RWPE2 (cell line): ENCODE measurements around the gene FAM222A.

Experiments
- ATAC-seq: fragments of 200-7000 bp; cut with Tn5 transposase; 3 replicates; pipeline ENCODE4 v1.9.1; 2021; ENCODE audit warnings: low read depth
- DNase-seq: peaks from one replicate; pipeline ENCODE4 v3.0.0-alpha.2; 2020; ENCODE audit warnings: low spot score
- H3K27ac ChIP-seq: fragments of 450-650 bp; 2 replicates; pipeline ENCODE4 v1.5.1; 2017; ENCODE audit warnings: mild to moderate bottlenecking; ENCODE audit not compliant: poor library complexity, severe bottlenecking
- H3K27me3 ChIP-seq: fragments of 250-450 bp; sonication (Bioruptor Pico); 2 replicates; pipeline ENCODE4 v1.5.1; 2021; ENCODE audit warnings: mild to moderate bottlenecking, moderate library complexity; ENCODE audit not compliant: insufficient read depth, poor library complexity, severe bottlenecking
- H3K36me3 ChIP-seq: fragments of 250-450 bp; sonication (Bioruptor Pico); 2 replicates; pipeline ENCODE4 v1.5.1; 2020; ENCODE audit warnings: low read depth, mild to moderate bottlenecking, moderate library complexity
- H3K4me1 ChIP-seq: fragments of 250-450 bp; sonication (Bioruptor Pico); 2 replicates; pipeline ENCODE4 v1.5.1; 2021; ENCODE audit warnings: mild to moderate bottlenecking, moderate library complexity; ENCODE audit not compliant: insufficient read depth, poor library complexity, severe bottlenecking
- H3K4me3 ChIP-seq: fragments of 250-450 bp; sonication (Bioruptor Pico); 2 replicates; pipeline ENCODE4 v1.5.1; 2021; ENCODE audit warnings: mild to moderate bottlenecking, moderate library complexity; ENCODE audit not compliant: severe bottlenecking
- H3K9me3 ChIP-seq: fragments of 250-450 bp; sonication (Bioruptor Pico); 2 replicates; pipeline ENCODE4 v1.5.1; 2021; ENCODE audit warnings: mild to moderate bottlenecking, moderate library complexity; ENCODE audit not compliant: severe bottlenecking
- TF ChIP-seq, protein P1 (sequence below): fragments of 450-650 bp; IDR thresholded peaks from one replicate; pipeline ENCODE4 v1.5.1; 2017; ENCODE audit warnings: mild to moderate bottlenecking, moderate library complexity; ENCODE audit not compliant: poor library complexity, severe bottlenecking

Gene FAM222A

DNA sequence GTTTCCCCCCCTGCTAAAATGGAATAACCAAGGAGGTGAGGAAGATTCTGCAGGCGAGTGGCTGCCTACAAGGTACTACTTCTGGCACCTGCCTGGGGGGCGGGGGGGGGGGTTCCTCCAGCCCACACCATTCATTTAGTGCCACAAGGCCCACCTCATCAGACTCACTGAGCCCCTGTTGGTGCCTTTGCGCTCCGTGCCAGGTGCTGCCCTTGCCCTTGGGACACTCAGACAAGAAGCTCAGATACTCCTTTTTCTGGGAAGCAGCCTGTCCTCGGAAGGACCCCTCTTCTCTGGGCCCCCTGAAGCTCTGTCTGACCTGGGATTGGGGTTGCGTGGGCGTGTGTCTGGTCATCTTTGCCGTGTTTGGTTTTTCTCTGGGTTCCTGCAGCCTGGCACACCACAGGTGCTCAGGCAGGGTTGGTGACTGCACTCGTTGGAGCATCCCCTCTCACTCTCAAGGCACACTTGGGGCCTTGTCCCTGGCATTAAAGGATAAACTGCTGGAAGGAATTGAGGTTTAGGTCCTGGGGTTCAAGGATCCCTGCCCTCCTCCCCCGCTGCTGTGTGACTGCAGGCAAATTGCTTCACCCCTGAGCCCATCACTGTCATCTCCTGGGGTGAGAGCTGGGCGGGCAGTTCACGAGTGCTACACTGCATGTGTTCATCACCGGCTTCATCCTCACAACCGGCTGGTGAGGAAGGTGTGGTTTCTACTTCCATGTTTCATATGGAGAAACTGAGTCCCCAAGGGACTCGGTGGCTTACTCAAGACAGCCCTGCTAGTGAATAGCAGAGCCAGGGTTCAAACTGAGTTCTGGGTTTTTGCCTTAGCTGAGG lies 16.9 kb downstream of the FAM222A start:
- no peak overlapping the region for H3K4me3 ChIP-seq
- H3K4me1 ChIP-seq = no peaks in the 10 kb centered on the region
- TF ChIP-seq, protein P1, sequence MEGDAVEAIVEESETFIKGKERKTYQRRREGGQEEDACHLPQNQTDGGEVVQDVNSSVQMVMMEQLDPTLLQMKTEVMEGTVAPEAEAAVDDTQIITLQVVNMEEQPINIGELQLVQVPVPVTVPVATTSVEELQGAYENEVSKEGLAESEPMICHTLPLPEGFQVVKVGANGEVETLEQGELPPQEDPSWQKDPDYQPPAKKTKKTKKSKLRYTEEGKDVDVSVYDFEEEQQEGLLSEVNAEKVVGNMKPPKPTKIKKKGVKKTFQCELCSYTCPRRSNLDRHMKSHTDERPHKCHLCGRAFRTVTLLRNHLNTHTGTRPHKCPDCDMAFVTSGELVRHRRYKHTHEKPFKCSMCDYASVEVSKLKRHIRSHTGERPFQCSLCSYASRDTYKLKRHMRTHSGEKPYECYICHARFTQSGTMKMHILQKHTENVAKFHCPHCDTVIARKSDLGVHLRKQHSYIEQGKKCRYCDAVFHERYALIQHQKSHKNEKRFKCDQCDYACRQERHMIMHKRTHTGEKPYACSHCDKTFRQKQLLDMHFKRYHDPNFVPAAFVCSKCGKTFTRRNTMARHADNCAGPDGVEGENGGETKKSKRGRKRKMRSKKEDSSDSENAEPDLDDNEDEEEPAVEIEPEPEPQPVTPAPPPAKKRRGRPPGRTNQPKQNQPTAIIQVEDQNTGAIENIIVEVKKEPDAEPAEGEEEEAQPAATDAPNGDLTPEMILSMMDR = no peak
- no peak overlapping the region for H3K27ac ChIP-seq
- no peaks in the 10 kb centered on the region for H3K36me3 ChIP-seq
- ATAC-seq = no peak
- peak; percentile 44 for DNase-seq
- H3K27me3 ChIP-seq = no peaks in the 10 kb centered on the region
- no peaks in the 10 kb centered on the region for H3K9me3 ChIP-seq

DNA sequence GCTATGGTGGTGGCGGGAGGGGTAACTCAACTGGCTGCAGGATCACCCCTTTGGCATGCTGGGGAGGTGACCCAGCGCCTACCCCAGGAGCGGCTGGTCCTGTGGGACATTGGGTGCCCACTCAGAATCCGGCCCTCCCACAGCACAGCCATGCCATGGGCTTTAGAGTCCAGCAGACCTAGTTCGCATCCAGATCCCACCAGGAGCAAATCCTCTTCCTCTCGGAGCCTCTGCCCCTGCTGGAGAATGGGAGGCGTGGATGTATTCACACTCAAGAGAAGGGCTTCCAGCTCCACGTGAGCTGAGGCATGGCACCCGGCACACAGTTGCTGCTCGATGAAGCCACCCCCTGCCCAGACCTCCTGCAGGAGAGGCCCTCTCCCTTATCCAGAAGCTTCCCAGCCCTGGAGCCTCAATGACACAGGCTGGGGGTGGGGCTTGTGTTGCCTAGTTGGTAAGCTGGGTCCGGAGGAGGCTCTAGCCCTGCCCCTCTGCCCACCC lies 17.7 kb downstream of the FAM222A start:
- Histone ChIP-seq H3K27ac (no peak overlapping the region), H3K36me3 (no peaks in the 10 kb centered on the region), H3K4me3 (no peak overlapping the region), H3K4me1 (no peaks in the 10 kb centered on the region), H3K27me3 (no peaks in the 10 kb centered on the region), H3K9me3 (no peaks in the 10 kb centered on the region)
- TF ChIP-seq, protein P1 = no peak
- ATAC-seq = no peak
- peak; percentile 35 for DNase-seq

DNA sequence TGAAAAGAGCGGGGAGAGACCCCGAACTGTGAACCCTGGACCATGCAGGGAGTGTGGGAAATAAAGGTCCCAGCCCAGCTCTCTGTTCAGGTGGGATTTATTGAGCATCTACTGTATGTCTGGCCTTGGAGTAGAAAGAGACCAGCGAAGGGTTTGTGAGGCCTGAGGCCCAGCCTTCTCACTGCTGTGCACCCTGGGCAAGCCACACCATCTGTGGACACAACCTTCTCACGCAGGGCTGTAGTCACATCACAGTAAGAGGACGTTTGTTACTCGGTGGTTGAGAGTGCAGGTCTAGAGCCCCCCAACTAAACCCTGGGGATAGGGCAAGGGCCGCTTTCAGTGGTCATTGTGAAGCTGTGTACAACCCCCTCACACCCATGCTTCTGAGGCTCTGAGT lies 18.2 kb downstream of the FAM222A start:
- no peak for ATAC-seq
- no peaks in the 10 kb centered on the region for H3K27me3 ChIP-seq
- H3K27ac ChIP-seq = no peak overlapping the region
- no peak for DNase-seq
- no peaks in the 10 kb centered on the region for H3K4me1 ChIP-seq
- TF ChIP-seq, protein P1 = no peak
- no peaks in the 10 kb centered on the region for H3K9me3 ChIP-seq
- H3K4me3 ChIP-seq = no peak overlapping the region
- no peaks in the 10 kb centered on the region for H3K36me3 ChIP-seq

DNA sequence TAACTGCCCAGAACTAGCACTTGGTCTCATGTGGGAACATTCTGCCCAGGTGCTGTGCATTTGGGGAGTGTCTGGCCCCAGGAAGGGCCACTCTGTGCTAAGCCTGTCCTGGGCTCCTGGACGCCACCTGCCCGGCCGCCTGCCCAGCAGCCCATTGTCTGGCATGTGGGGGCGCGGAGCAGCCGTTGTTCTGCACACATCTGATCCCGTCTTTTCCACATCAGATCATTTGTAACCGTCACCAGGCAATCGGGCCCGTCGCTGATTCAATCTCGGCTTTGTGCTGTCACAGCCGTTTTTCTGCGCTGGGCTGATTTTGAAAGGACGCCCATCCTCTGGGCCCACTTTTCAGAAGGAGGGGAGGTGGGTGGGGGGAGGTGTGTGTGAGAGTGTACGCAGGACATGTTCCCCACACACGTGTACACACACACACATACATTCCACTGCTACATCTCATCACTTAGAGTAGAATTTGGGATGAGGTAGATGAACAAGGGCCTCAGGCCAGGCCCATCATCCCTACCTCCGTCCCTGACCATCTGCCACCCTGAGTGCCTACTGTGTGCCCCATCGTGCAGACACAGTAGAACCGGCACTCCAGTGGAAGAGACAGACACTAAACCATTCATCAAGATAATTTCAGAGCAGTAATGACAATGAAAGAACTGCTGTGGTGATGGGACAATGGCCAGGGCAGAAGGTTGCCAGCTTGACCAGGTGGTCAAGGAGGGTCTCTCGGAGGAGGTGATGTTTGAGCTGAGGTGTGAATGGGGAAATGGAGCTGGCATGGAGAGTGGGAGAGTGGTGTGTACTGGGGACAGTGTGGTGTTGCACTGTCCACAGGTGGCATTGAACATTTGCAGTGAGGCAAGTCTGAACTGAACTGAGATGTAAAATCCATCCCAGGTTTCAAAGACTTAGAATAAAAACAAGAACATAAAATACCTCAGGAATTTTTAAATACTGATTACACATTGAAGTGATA lies 19.0 kb downstream of the FAM222A start:
- TF ChIP-seq, protein P1 = no peak
- Histone ChIP-seq H3K27ac (no peak overlapping the region), H3K4me3 (no peak overlapping the region), H3K36me3 (no peaks in the 10 kb centered on the region), H3K9me3 (no peaks in the 10 kb centered on the region), H3K27me3 (no peaks in the 10 kb centered on the region), H3K4me1 (no peaks in the 10 kb centered on the region)
- ATAC-seq (no peak), DNase-seq (no peak)
